Lung (tissue), 12 donors: ENCODE data around the gene PPP2R2C. TPM values are rescaled to one million over a fixed set of nuclear protein-coding genes. Genes with fewer than 3 reads are reported as not detected.

Experiments used
- ATAC-seq: fragments of 200-7000 bp; cut with Tn5 transposase; one replicate; pipeline ENCODE4 v1.9.1; 2020; ENCODE audit warnings: moderate number of reproducible peaks; ENCODE audit not compliant: insufficient read depth, low FRiP score
- DNase-seq, 3 donors: peaks; one replicate each; pipeline ENCODE4 v3.0.0-alpha.2; 2013 to 2017
- H3K27ac ChIP-seq, 2 donors: one replicate each; pipeline ENCODE4 v1.5.1; 2013; ENCODE audit warnings: mild to moderate bottlenecking in 2 of 2, moderate library complexity in 2 of 2, control low read depth in 1 of 2, inconsistent platforms in 1 of 2, low read depth in 1 of 2, low read length in 1 of 2
- H3K27me3 ChIP-seq, 3 donors: one replicate each; pipeline ENCODE4 v1.5.1; 2013; ENCODE audit warnings: low read length in 2 of 3; ENCODE audit not compliant: control insufficient read depth in 3 of 3, insufficient read depth in 3 of 3
- H3K36me3 ChIP-seq, 4 donors: one replicate each; pipeline ENCODE4 v1.5.1; 2013; ENCODE audit warnings: low read length in 4 of 4, mild to moderate bottlenecking in 1 of 4, moderate library complexity in 1 of 4; ENCODE audit not compliant: control insufficient read depth in 4 of 4, insufficient read depth in 4 of 4
- H3K4me1 ChIP-seq, 5 donors: one replicate each; pipeline ENCODE4 v1.5.1; 2013; ENCODE audit warnings: low read length in 5 of 5, mild to moderate bottlenecking in 2 of 5, moderate library complexity in 1 of 5; ENCODE audit not compliant: control insufficient read depth in 5 of 5, insufficient read depth in 5 of 5
- H3K4me3 ChIP-seq: one replicate; pipeline ENCODE4 v1.5.1; 2013; ENCODE audit warnings: mild to moderate bottlenecking, control low read depth, moderate library complexity
- H3K9ac ChIP-seq, 2 donors: one replicate each; pipeline ENCODE4 v1.5.1; 2013; ENCODE audit warnings: low read length in 2 of 2, control low read depth in 1 of 2; ENCODE audit not compliant: insufficient read depth in 1 of 2
- H3K9me3 ChIP-seq, 4 donors: one replicate each; pipeline ENCODE4 v1.5.1; 2013; ENCODE audit warnings: low read length in 3 of 4, mild to moderate bottlenecking in 1 of 4, moderate library complexity in 1 of 4; ENCODE audit not compliant: control insufficient read depth in 4 of 4, insufficient read depth in 3 of 4
- WGBS, 2 donors: extraction: QIAGEN DNeasy Blood & Tissue Kit; methylation state at CpG; one replicate each; pipeline ENCODE4 v1.1.7; 2013; 5-methylcytosine and 5-hydroxymethylcytosine counted together
- polyA plus RNA-seq, 2 donors: library from polyadenylated mRNA; stranded (reverse); fragments of 200-250 nt; gene quantifications; one replicate each; pipeline ENCODE4 v1.2.1, GENCODE V29; 2013
- total RNA-seq, 2 donors: library from RNA; depleted of rRNA in 1 of 2; stranded (reverse); fragments of >200 nt in 1 of 2; gene quantifications; one replicate each; pipeline ENCODE4 v1.2.1, GENCODE V29; 2014 to 2021
- TF ChIP-seq, protein P1 (sequence below): IDR thresholded peaks from 2 replicates; pipeline ENCODE4 v1.5.1; 2012; ENCODE audit warnings: mild to moderate bottlenecking; ENCODE audit errors: control extremely low read depth, extremely low read depth
- donor health status: control.
- donor health status: control.
- donor health status: Bipolar disorder and iron deficiency.
- donor health status: healthy.
- donor health status: DM: yes; HTN: yes; CAD: no.

Gene PPP2R2C
- total and polyA plus RNA-seq, 4 donors: 0.03 to 0.57 (median 0.04) TPM

DNA sequence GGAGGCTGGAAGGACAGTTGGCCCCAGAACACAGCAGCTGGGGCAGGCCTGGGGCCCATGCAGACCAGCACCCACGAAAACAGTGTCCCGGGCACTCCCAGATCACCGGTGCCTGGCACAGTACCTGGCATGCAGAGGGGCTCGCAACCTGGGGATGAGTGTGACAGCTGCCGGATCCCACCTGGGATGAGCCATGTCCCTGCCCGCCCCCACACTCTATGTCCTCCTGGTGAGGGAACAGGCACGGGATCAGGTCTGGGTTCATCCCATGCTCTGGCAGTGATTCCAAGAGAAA lies 22.8 kb upstream of the PPP2R2C start:
- WGBS, 2 donors: 92 to 95% methylated on average over 7 of the region's 7 CpGs
- Histone ChIP-seq H3K4me3 (no peak overlapping the region), H3K9ac (no peak overlapping the region), H3K9me3 (peaks cover 0 to 19% (median 0%) of the 10 kb centered on the region in 4 donors), H3K27ac (no peak overlapping the region), H3K4me1 (peaks cover 0 to 4% (median 0%) of the 10 kb centered on the region in 5 donors), H3K36me3 (no peaks in the 10 kb centered on the region), H3K27me3 (peaks cover 0 to 9% (median 5%) of the 10 kb centered on the region in 3 donors)
- DNase-seq (no peak), ATAC-seq (no peak)
- TF ChIP-seq, protein P1, sequence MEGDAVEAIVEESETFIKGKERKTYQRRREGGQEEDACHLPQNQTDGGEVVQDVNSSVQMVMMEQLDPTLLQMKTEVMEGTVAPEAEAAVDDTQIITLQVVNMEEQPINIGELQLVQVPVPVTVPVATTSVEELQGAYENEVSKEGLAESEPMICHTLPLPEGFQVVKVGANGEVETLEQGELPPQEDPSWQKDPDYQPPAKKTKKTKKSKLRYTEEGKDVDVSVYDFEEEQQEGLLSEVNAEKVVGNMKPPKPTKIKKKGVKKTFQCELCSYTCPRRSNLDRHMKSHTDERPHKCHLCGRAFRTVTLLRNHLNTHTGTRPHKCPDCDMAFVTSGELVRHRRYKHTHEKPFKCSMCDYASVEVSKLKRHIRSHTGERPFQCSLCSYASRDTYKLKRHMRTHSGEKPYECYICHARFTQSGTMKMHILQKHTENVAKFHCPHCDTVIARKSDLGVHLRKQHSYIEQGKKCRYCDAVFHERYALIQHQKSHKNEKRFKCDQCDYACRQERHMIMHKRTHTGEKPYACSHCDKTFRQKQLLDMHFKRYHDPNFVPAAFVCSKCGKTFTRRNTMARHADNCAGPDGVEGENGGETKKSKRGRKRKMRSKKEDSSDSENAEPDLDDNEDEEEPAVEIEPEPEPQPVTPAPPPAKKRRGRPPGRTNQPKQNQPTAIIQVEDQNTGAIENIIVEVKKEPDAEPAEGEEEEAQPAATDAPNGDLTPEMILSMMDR: no peak

DNA sequence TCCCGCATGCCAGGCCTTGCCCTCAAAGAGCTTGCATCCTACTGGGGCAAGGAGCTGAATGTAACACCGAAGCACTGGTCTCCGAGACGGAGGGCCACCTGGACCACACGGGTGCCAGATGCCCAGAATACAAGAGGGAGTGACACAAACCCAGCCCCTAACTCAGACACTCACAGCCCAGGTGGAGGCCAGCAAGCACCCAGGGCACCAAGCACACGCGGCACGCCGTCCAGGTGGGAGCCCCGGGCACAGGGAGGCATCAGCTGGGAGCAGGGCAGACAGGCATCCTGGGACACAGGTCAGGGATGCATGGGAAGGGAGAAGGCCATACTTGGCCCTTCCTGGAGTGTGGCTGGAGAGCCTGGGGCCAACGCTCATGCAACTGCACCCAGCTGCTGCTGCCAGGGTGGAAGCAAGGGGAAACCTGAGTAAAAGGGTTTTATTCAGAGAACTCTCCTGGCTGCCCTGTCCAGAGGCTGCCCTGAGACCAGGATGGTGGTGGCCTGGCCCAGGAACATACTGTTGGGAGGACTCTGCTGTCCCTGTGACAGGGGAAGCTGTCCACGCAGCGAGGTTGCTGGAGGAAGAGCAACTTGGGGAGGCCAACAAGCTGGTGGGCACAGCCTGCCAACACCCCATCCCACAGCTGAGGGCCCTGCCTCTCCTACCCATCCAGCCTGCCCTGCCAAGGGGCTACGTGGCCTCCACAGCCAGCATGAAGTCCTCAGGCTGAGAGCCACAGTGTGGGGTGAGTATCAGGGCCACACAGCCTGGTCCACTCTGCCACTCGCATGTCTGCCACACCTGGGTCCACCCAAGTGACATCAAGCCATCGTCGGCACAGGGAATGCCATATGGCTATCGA lies 22.2 kb upstream of the PPP2R2C start:
- H3K27me3 ChIP-seq: peaks cover 0 to 12% (median 5%) of the 10 kb centered on the region in 3 donors
- peaks cover 0 to 4% (median 0%) of the 10 kb centered on the region in 5 donors for H3K4me1 ChIP-seq
- no peak overlapping the region for H3K9ac ChIP-seq
- 84 to 87% methylated on average over 18 of the region's 18 CpGs for WGBS, 2 donors
- H3K4me3 ChIP-seq: no peak overlapping the region
- no peak overlapping the region for H3K27ac ChIP-seq
- TF ChIP-seq, protein P1: no peak
- DNase-seq (no peak), ATAC-seq (no peak)
- no peaks in the 10 kb centered on the region for H3K36me3 ChIP-seq
- peaks cover 0 to 19% (median 0%) of the 10 kb centered on the region in 4 donors for H3K9me3 ChIP-seq

DNA sequence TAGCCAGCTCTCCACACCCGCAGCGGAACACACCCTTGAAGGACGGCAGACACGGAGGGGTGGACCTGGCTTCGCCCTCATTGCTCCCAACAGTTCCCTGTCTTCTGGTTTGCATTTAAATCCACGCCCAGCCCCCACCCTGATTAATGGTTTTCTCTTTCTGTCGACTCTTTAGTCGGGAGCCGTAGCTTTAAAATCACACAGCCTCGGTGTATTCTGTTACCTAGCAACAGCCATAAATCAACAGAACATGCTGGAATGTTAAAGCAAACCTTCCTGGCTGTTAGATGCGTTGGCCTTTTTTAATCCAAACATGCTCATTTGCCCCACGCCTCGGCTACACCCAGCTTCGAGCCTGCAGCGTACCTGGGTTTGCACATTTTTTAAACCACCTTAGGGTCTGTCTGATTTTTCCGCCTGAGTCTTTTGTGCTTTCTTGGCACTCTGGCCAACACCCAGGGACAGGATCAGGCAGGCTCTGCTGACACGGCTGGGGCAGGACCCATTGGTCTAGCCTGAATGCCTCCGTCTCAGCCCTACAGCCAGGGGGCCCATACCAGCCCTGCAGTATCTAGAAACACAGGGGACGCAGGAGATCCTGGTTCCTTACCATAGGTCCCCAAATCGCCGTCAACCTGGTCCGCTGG lies 21.4 kb upstream of the PPP2R2C start:
- Histone ChIP-seq H3K4me1 (peaks cover 0 to 4% (median 0%) of the 10 kb centered on the region in 5 donors), H3K9ac (no peak overlapping the region), H3K27me3 (peaks cover 0 to 14% (median 5%) of the 10 kb centered on the region in 3 donors), H3K27ac (no peak overlapping the region), H3K9me3 (peaks cover 0 to 19% (median 0%) of the 10 kb centered on the region in 4 donors), H3K4me3 (no peak overlapping the region), H3K36me3 (no peaks in the 10 kb centered on the region)
- TF ChIP-seq, protein P1: no peak
- 30 to 40% methylated on average over 22 of the region's 22 CpGs for WGBS, 2 donors
- DNase-seq: peak; percentile 30 to 56 (median 47)
- ATAC-seq: no peak
